Neural progenitor cell (in vitro differentiated cells): ENCODE data around the gene DMBX1. TPM values are rescaled to one million over a fixed set of nuclear protein-coding genes. Genes with fewer than 3 reads are reported as not detected.

ENCODE experiments used
- DNase-seq: peaks from one replicate; pipeline ENCODE4 v3.0.0-alpha.2; 2016; ENCODE audit warnings: low spot score
- H2AFZ ChIP-seq: fragments of 200-600 bp; sonication (generic); replicated peaks from 2 replicates; pipeline ENCODE4 v1.6.1; 2016; ENCODE audit warnings: antibody characterized with exemption
- H3F3A ChIP-seq: fragments of 200-600 bp; sonication (generic); 2 replicates; pipeline ENCODE4 v1.6.1; 2016; ENCODE audit warnings: antibody characterized with exemption, low read depth
- H3K27ac ChIP-seq: fragments of 200-600 bp; sonication (generic); 2 replicates; pipeline ENCODE4 v1.5.1; 2016; ENCODE audit warnings: mild to moderate bottlenecking
- H3K27me3 ChIP-seq: fragments of 200-600 bp; sonication (generic); 2 replicates; pipeline ENCODE4 v1.6.1; 2016; ENCODE audit warnings: mild to moderate bottlenecking, moderate library complexity
- H3K36me3 ChIP-seq: fragments of 200-600 bp; sonication (generic); 2 replicates; pipeline ENCODE4 v1.5.1; 2016
- H3K4me1 ChIP-seq: fragments of 200-600 bp; sonication (generic); 2 replicates; pipeline ENCODE4 v1.6.1; 2016; ENCODE audit warnings: mixed run types
- H3K4me2 ChIP-seq: fragments of 200-600 bp; sonication (generic); 2 replicates; pipeline ENCODE4 v1.6.1; 2016
- H3K4me3 ChIP-seq: fragments of 200-600 bp; sonication (generic); 2 replicates; pipeline ENCODE4 v1.5.1; 2016
- H3K79me2 ChIP-seq: fragments of 200-600 bp; sonication (generic); 2 replicates; pipeline ENCODE4 v1.6.1; 2016; ENCODE audit warnings: low read depth
- H3K9ac ChIP-seq: fragments of 200-600 bp; sonication (generic); 2 replicates; pipeline ENCODE4 v1.6.1; 2016
- H3K9me3 ChIP-seq: fragments of 200-600 bp; sonication (generic); 2 replicates; pipeline ENCODE4 v1.5.1; 2016; ENCODE audit warnings: low read depth
- H4K20me1 ChIP-seq: fragments of 200-600 bp; sonication (generic); 2 replicates; pipeline ENCODE4 v1.6.1; 2016; ENCODE audit warnings: low read depth
- H3K27ac Mint-ChIP-seq: 3 replicates; pipeline ENCODE4 v1.8.0; 2021; ENCODE audit warnings: mixed read lengths
- H3K27me3 Mint-ChIP-seq: 2 replicates; pipeline ENCODE4 v1.8.0; 2022; ENCODE audit warnings: low read depth, mild to moderate bottlenecking, inconsistent platforms, moderate library complexity, mixed read lengths; ENCODE audit not compliant: insufficient read depth
- H3K36me3 Mint-ChIP-seq: 3 replicates; pipeline ENCODE4 v1.8.0; 2021; ENCODE audit warnings: mixed read lengths
- H3K4me1 Mint-ChIP-seq: 3 replicates; pipeline ENCODE4 v1.8.0; 2021; ENCODE audit warnings: mixed read lengths
- H3K4me3 Mint-ChIP-seq: 3 replicates; pipeline ENCODE4 v1.8.0; 2021; ENCODE audit warnings: mild to moderate bottlenecking, moderate library complexity, mixed read lengths
- H3K9me3 Mint-ChIP-seq: 3 replicates; pipeline ENCODE4 v1.8.0; 2020; ENCODE audit warnings: mixed read lengths
- EZH2 ChIP-seq: fragments of 200-600 bp; sonication (generic); IDR thresholded peaks from 2 replicates; pipeline ENCODE4 v1.6.1; 2017; ENCODE audit warnings: antibody characterized with exemption, mild to moderate bottlenecking, moderate library complexity
- EZH2phosphoT487 ChIP-seq: fragments of 200-600 bp; sonication (generic); IDR thresholded peaks from 2 replicates; pipeline ENCODE4 v1.6.1; 2017; ENCODE audit warnings: antibody characterized with exemption
- total RNA-seq: library from RNA; depleted of rRNA; stranded (reverse); fragments of >200 nt; gene quantifications from 2 replicates; pipeline ENCODE4 v1.2.3, GENCODE V29; 2015; ENCODE audit warnings: low replicate concordance
- TF ChIP-seq, protein P1 (sequence below): fragments of 200-600 bp; sonication (generic); IDR thresholded peaks from 2 replicates; pipeline ENCODE4 v1.5.1; 2017; ENCODE audit warnings: antibody characterized with exemption, mild to moderate bottlenecking

DMBX1 gene
- total RNA-seq, 1 donor from 2014 or later: 0.06 TPM

DNA sequence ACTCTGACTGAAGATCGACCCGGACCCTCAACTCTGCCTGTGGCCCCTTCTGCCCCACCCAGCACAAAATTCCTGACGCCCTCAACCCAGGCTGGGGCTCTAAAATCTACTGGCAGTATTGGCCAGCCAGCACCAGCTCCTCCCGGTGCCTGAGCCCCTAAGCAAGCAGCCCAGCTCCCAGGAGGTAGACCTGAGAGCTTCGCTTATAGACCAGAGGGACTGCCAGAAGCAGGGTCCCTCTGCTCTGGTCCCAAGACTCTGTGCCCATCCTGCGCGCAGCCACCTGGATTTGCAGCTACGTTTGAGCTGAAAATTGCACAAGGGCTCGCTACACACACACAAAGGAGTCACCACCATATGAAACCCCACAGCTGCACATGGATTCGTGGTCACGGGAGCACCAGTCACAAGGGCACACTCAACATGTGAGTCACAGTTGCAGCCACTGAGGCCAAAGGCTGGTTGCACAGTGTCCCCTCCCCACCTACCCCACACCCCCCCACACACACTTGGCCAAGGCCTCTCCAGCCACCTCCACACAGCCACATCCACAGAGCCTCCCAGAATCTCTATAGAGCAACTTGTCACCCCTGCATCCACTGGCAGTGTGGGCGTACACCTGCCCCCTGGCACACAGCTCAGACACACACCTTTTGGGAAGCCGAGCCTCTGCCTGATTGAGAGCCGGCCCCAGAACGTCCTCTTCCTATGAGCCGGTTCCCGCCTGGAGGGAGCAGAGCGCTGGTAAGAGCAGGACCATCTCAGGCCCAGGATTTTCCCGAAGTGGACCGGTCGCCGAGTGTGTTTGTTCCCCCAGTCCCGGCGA lies 1.1 kb upstream of the DMBX1 start:
- Mint-ChIP-seq H3K4me3 (peak overlapping the region; percentile 85), H3K27me3 (peaks cover 91% of the 10 kb centered on the region), H3K4me1 (peaks cover 61% of the 10 kb centered on the region), H3K9me3 (peaks cover 4% of the 10 kb centered on the region), H3K36me3 (no peaks in the 10 kb centered on the region), H3K27ac (no peak overlapping the region)
- Histone ChIP-seq H3K4me1 (peaks cover 51% of the 10 kb centered on the region), H3K4me3 (peak overlapping the region; percentile 48), H3K27me3 (peaks cover 100% of the 10 kb centered on the region), H3F3A (peaks cover 53% of the 10 kb centered on the region), H2AFZ (no peak overlapping the region), H3K9me3 (no peaks in the 10 kb centered on the region), H3K27ac (no peak overlapping the region), H3K79me2 (no peaks in the 10 kb centered on the region), H4K20me1 (peaks cover 96% of the 10 kb centered on the region), H3K36me3 (no peaks in the 10 kb centered on the region), H3K9ac (no peak overlapping the region), H3K4me2 (peak overlapping the region; percentile 84)
- TF ChIP-seq, protein P1, sequence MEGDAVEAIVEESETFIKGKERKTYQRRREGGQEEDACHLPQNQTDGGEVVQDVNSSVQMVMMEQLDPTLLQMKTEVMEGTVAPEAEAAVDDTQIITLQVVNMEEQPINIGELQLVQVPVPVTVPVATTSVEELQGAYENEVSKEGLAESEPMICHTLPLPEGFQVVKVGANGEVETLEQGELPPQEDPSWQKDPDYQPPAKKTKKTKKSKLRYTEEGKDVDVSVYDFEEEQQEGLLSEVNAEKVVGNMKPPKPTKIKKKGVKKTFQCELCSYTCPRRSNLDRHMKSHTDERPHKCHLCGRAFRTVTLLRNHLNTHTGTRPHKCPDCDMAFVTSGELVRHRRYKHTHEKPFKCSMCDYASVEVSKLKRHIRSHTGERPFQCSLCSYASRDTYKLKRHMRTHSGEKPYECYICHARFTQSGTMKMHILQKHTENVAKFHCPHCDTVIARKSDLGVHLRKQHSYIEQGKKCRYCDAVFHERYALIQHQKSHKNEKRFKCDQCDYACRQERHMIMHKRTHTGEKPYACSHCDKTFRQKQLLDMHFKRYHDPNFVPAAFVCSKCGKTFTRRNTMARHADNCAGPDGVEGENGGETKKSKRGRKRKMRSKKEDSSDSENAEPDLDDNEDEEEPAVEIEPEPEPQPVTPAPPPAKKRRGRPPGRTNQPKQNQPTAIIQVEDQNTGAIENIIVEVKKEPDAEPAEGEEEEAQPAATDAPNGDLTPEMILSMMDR: no peak
- peak; percentile 9 for TF ChIP-seq EZH2phosphoT487
- DNase-seq: peak; percentile 76

DNA sequence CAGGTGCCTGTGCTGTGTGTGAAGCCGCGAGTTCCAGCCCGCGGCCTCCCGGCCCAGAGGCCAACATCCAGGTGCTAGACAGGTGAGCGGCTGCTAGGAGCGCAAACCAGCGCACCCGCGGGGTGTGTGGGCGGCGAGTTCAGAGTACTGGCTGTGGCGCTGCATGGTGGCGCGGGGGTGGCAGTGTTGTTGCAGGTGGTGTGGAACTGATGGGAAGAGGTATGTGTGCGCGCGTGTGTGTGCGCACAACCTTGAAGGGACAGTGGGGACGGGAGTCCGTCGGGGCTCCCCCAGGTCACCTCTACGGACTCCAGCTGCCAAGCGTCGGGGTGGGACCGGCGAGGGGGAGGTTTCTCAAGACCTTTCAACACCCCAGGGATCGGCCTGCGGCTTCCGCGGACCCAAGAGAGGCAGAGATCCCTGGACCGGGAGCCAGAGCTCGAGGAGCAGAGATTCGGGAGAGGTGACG lies 433 bp upstream of the DMBX1 start:
- H3K27ac ChIP-seq: no peak overlapping the region
- H3F3A ChIP-seq: peaks cover 59% of the 10 kb centered on the region
- Mint-ChIP-seq H3K27ac (no peak overlapping the region), H3K27me3 (peaks cover 92% of the 10 kb centered on the region), H3K9me3 (peaks cover 4% of the 10 kb centered on the region), H3K4me3 (peak overlapping the region; percentile 85), H3K4me1 (peaks cover 61% of the 10 kb centered on the region), H3K36me3 (no peaks in the 10 kb centered on the region)
- H4K20me1 ChIP-seq: peaks cover 96% of the 10 kb centered on the region
- H2AFZ ChIP-seq: no peak overlapping the region
- peaks cover 51% of the 10 kb centered on the region for H3K4me1 ChIP-seq
- peak overlapping the region; percentile 48 for H3K4me3 ChIP-seq
- H3K79me2 ChIP-seq: no peaks in the 10 kb centered on the region
- peaks cover 100% of the 10 kb centered on the region for H3K27me3 ChIP-seq
- H3K36me3 ChIP-seq: no peaks in the 10 kb centered on the region
- TF ChIP-seq EZH2phosphoT487: peak; percentile 95
- TF ChIP-seq, protein P1: no peak
- peak; percentile 97 for TF ChIP-seq EZH2
- H3K9me3 ChIP-seq: no peaks in the 10 kb centered on the region
- no peak overlapping the region for H3K9ac ChIP-seq
- peak overlapping the region; percentile 84 for H3K4me2 ChIP-seq
- no peak for DNase-seq

DNA sequence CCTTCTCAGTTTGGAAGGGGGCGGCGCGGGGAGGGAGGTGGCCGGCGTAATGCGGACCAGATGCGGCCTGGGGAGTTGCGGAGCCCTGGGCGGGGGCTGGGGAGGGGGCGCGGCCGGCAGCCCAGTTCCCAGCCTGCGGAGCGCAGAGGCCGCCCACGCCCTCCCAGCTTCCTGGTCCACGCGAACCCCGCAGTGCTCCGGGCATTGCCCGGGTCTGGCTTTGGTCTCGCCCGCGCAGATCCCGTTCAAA lies 695 bp downstream of the DMBX1 start:
- peaks cover 4% of the 10 kb centered on the region for H3K9me3 Mint-ChIP-seq
- peak overlapping the region; percentile 48 for H3K4me3 ChIP-seq
- H3K4me1 Mint-ChIP-seq: peaks cover 56% of the 10 kb centered on the region
- H3K27ac ChIP-seq: no peak overlapping the region
- H3K4me1 ChIP-seq: peaks cover 47% of the 10 kb centered on the region
- no peaks in the 10 kb centered on the region for H3K36me3 Mint-ChIP-seq
- H3K36me3 ChIP-seq: no peaks in the 10 kb centered on the region
- DNase-seq: peak; percentile 44
- H3K4me3 Mint-ChIP-seq: peak overlapping the region; percentile 85
- peaks cover 100% of the 10 kb centered on the region for H3K27me3 ChIP-seq
- H3K27ac Mint-ChIP-seq: no peak overlapping the region
- H4K20me1 ChIP-seq: peaks cover 97% of the 10 kb centered on the region
- H3K79me2 ChIP-seq: no peaks in the 10 kb centered on the region
- H3K4me2 ChIP-seq: peak overlapping the region; percentile 84
- H3K9ac ChIP-seq: no peak overlapping the region
- H2AFZ ChIP-seq: no peak overlapping the region
- H3K27me3 Mint-ChIP-seq: peaks cover 91% of the 10 kb centered on the region
- TF ChIP-seq EZH2phosphoT487 (no peak), EZH2 (no peak)
- TF ChIP-seq, protein P1: no peak
- H3F3A ChIP-seq: peaks cover 53% of the 10 kb centered on the region
- H3K9me3 ChIP-seq: no peaks in the 10 kb centered on the region
